NCI-H748 (cell line): ENCODE results near the gene BET1.

ENCODE experiments used
- DNase-seq: peaks from one replicate; lab custom pipeline; 2025; ENCODE audit not compliant: unreplicated experiment; lab: John Stamatoyannopoulos, UW

Gene BET1

GRCh38 chr7:94012746-94013145 lies 8.6 kb upstream of the BET1 start:
- no peak for DNase-seq

GRCh38 chr7:94011714-94012353 lies 7.7 kb upstream of the BET1 start:
- no peak for DNase-seq

- DNase-seq, result no peak
Measured at GRCh38 chr7:94008537-94008936, 4.4 kb upstream of the BET1 start.

GRCh38 chr7:94005753-94006152 lies 1.6 kb upstream of the BET1 start:
- no peak for DNase-seq

- peak; percentile 50 for DNase-seq
Measured at GRCh38 chr7:94003446-94004023, 620 bp downstream of the BET1 start.

GRCh38 chr7:94001396-94001795 lies 2.8 kb downstream of the BET1 start:
- no peak for DNase-seq

GRCh38 chr7:93997868-93998267 lies 6.3 kb downstream of the BET1 start:
- DNase-seq, result no peak

GRCh38 chr7:93992421-93993110 lies 11.6 kb downstream of the BET1 start:
- DNase-seq, result no peak

- DNase-seq, result no peak
Measured at GRCh38 chr7:93987297-93987696, 16.9 kb downstream of the BET1 start.

GRCh38 chr7:93985101-93985500 lies 19.1 kb downstream of the BET1 start:
- DNase-seq, result no peak

- DNase-seq, result no peak
Measured at GRCh38 chr7:93984024-93984423, 20.1 kb downstream of the BET1 start.

- DNase-seq, result no peak
Measured at GRCh38 chr7:93981480-93981874, 22.7 kb downstream of the BET1 start.

- no peak for DNase-seq
Measured at GRCh38 chr7:93980744-93981479, 23.2 kb downstream of the BET1 start.

- no peak for DNase-seq
Measured at GRCh38 chr7:93977211-93977950, 26.8 kb downstream of the BET1 start.

GRCh38 chr7:93973134-93973533 lies 31.0 kb downstream of the BET1 start:
- DNase-seq, result no peak

- DNase-seq, result no peak
Measured at GRCh38 chr7:93972029-93972725, 32.0 kb downstream of the BET1 start.

GRCh38 chr7:93968911-93969620 lies 35.1 kb downstream of the BET1 start:
- DNase-seq, result no peak

GRCh38 chr7:93964813-93965212 lies 39.3 kb downstream of the BET1 start:
- no peak for DNase-seq

GRCh38 chr7:93964262-93964661 lies 39.9 kb downstream of the BET1 start:
- no peak for DNase-seq

- DNase-seq, result no peak
Measured at GRCh38 chr7:93960986-93961385, 43.2 kb downstream of the BET1 start.
